Muscle layer of colon (tissue), 2 donors: Measurements from ENCODE around the gene MSLN.

Source experiments
- H3K27ac ChIP-seq: one replicate; pipeline ENCODE4 v1.7.0; 2013; ENCODE audit warnings: low read depth, mild to moderate bottlenecking, low read length, moderate library complexity
- H3K27me3 ChIP-seq, 2 donors: one replicate each; pipeline ENCODE4 v1.7.0; 2013; ENCODE audit warnings: low read length in 2 of 2, mild to moderate bottlenecking in 2 of 2; ENCODE audit not compliant: insufficient read depth in 2 of 2, control insufficient read depth in 1 of 2
- H3K36me3 ChIP-seq: one replicate; pipeline ENCODE4 v1.7.0; 2013; ENCODE audit warnings: mild to moderate bottlenecking, low read length; ENCODE audit not compliant: insufficient read depth
- H3K4me1 ChIP-seq: one replicate; pipeline ENCODE4 v1.7.0; 2013; ENCODE audit warnings: mild to moderate bottlenecking, low read length; ENCODE audit not compliant: insufficient read depth
- H3K4me3 ChIP-seq, 2 donors: one replicate each; pipeline ENCODE4 v1.7.0; 2013; ENCODE audit warnings: low read length in 2 of 2, low read depth in 1 of 2, mild to moderate bottlenecking in 1 of 2, moderate library complexity in 1 of 2
- H3K9ac ChIP-seq: one replicate; pipeline ENCODE4 v1.7.0; 2013; ENCODE audit warnings: low read length
- H3K9me3 ChIP-seq: one replicate; pipeline ENCODE4 v1.7.0; 2013; ENCODE audit warnings: mild to moderate bottlenecking, low read length
- donor health status: abdominal sarcoma.
- donor health status: Adenocarcinoma of cecum.

The MSLN gene

GRCh38 chr16:813204-813915 lies 52.8 kb downstream of the MSLN start:
- H3K4me1 ChIP-seq = peaks cover 5% of the 10 kb centered on the region
- peaks cover 10 to 55% of the 10 kb centered on the region in 2 donors for H3K27me3 ChIP-seq
- H3K36me3 ChIP-seq = no peaks in the 10 kb centered on the region
- no peak overlapping the region for H3K9ac ChIP-seq
- H3K9me3 ChIP-seq = no peaks in the 10 kb centered on the region
- no peak overlapping the region for H3K4me3 ChIP-seq
- H3K27ac ChIP-seq = no peak overlapping the region

- H3K9me3 ChIP-seq = no peaks in the 10 kb centered on the region
- no peaks in the 10 kb centered on the region for H3K4me1 ChIP-seq
- H3K27me3 ChIP-seq = peaks cover 17 to 61% of the 10 kb centered on the region in 2 donors
- no peak overlapping the region for H3K4me3 ChIP-seq
- no peaks in the 10 kb centered on the region for H3K36me3 ChIP-seq
- H3K9ac ChIP-seq = no peak overlapping the region
- H3K27ac ChIP-seq = no peak overlapping the region
Observed at GRCh38 chr16:813916-814412, 53.4 kb downstream of the MSLN start.

GRCh38 chr16:814974-815373 lies 54.4 kb downstream of the MSLN start:
- H3K4me3 ChIP-seq = no peak overlapping the region
- no peak overlapping the region for H3K27ac ChIP-seq
- no peak overlapping the region for H3K9ac ChIP-seq
- H3K9me3 ChIP-seq = no peaks in the 10 kb centered on the region
- no peaks in the 10 kb centered on the region for H3K4me1 ChIP-seq
- peaks cover 18 to 72% of the 10 kb centered on the region in 2 donors for H3K27me3 ChIP-seq
- H3K36me3 ChIP-seq = no peaks in the 10 kb centered on the region

- no peaks in the 10 kb centered on the region for H3K9me3 ChIP-seq
- H3K4me3 ChIP-seq = no peak overlapping the region
- H3K27me3 ChIP-seq = peaks cover 18 to 73% of the 10 kb centered on the region in 2 donors
- H3K9ac ChIP-seq = no peak overlapping the region
- H3K4me1 ChIP-seq = no peaks in the 10 kb centered on the region
- H3K36me3 ChIP-seq = no peaks in the 10 kb centered on the region
- H3K27ac ChIP-seq = no peak overlapping the region
Observed at GRCh38 chr16:815861-816260, 55.3 kb downstream of the MSLN start.

GRCh38 chr16:817001-817906 lies 56.7 kb downstream of the MSLN start:
- Histone ChIP-seq H3K9ac (no peak overlapping the region), H3K27ac (no peak overlapping the region), H3K9me3 (no peaks in the 10 kb centered on the region), H3K36me3 (no peaks in the 10 kb centered on the region), H3K4me3 (no peak overlapping the region), H3K27me3 (peaks cover 18 to 74% of the 10 kb centered on the region in 2 donors), H3K4me1 (no peaks in the 10 kb centered on the region)

- no peak overlapping the region for H3K4me3 ChIP-seq
- H3K9me3 ChIP-seq = no peaks in the 10 kb centered on the region
- H3K27ac ChIP-seq = no peak overlapping the region
- H3K27me3 ChIP-seq = peaks cover 18 to 72% of the 10 kb centered on the region in 2 donors
- H3K9ac ChIP-seq = no peak overlapping the region
- H3K36me3 ChIP-seq = no peaks in the 10 kb centered on the region
- no peaks in the 10 kb centered on the region for H3K4me1 ChIP-seq
Observed at GRCh38 chr16:818132-818531, 57.6 kb downstream of the MSLN start.
